Skin epidermis (tissue), 12 donors: ENCODE data around the gene PDLIM7.

Source experiments
- H3K27ac ChIP-seq, 21 experiments: fragments of 200-600 bp; sonication (generic) in 11 of 21; one replicate each; pipeline ENCODE4 v1.5.0; 2020; ENCODE audit warnings: mild to moderate bottlenecking in 3 of 21, inconsistent platforms in 2 of 21, moderate library complexity in 2 of 21
- H3K4me3 ChIP-seq, 7 experiments: fragments of 200-600 bp; sonication (generic) in 2 of 7; one replicate each; pipeline ENCODE4 v1.5.0; 2020; ENCODE audit warnings: inconsistent platforms in 2 of 7, mild to moderate bottlenecking in 2 of 7, moderate library complexity in 1 of 7

Gene PDLIM7

DNA sequence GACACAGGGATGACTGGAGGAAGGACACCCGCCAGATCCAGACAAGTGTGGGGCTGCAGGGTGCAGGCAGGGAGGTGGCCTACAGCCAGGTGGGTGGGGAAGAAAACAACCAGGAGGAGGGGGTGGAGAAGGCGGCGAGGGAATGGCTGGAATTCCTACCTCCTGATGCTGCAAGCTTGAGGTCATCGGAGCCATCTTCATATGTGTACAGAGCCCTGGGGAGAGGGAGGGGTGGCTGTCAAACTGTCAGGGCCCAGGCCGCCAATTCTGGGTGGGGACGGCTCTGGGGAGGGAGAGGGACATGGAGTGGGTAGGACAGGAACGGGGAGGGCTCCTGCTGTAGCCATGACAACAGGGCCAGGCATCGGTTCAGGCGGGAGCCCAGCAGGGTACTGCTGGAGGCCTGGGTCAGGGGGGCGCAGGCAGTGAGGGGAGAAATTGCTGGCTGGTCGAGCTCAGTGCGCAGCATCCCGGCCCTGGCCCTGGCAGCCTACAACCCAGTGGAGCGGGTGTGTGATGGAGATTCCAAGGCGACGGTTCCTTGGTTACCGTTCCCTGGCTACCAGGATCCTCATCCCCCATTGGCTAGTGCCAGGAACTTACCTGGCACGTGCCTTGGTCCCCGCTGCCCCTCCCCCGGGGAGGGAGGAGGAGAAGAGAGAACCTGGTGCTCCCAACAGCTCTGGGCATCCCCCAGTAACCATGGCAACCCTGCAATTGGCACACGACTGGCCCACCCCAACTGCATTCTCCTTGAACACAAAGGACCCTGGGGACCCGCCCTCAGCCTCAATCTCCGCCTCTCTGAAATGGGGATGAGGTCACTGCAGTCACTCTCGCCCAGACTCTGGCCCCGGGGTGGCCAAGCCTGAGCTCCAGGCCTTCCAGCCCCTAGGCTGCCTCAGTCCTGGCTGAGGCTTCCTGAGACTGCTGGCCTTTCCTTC is 28.4 kb downstream of the PDLIM7 start:
- no peak overlapping the region for H3K4me3 ChIP-seq
- peak overlapping the region in 6 of 21 experiments; percentile 6 to 71 (median 32) for H3K27ac ChIP-seq

DNA sequence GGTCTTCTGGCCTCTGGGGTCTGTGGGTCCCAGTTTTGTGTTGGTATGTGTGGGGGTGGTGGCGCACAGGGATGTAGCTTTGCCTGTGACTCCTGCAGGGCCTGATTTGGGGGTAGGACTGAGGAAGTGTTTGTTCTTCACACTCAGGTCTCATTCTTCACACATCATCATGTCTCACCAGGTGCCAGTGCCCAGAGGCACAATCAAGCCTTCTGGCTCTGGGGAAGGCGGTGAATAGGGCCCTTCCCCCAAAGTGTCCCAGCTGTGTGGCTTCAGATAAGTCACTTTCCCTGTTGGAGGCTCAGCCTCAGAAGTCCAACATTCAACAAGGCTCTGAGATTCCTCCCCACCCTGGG is 29.1 kb downstream of the PDLIM7 start:
- H3K4me3 ChIP-seq: no peak overlapping the region
- H3K27ac ChIP-seq: no peak overlapping the region

DNA sequence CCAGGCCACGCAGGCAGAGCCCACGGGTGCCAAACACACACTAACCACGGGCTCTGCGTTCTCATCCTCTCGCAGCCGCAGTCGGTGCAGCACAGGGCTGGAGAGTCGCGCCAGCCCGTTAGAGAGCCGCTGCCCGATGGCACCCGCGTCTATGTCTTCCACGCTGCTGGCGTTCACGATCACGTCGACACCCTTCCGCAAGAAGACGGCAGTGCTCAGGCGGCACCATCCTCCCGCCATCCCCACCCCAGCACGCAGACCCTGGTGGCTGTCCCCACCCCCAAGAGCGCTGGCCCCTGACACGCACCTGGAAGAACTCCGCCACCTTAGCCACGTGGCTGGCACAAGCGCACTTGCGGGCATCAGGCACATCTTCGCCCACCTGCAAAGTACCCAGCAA is 30.0 kb downstream of the PDLIM7 start:
- H3K27ac ChIP-seq: no peak overlapping the region

GRCh38 chr5:177466861-177467260 is 30.5 kb downstream of the PDLIM7 start:
- Histone ChIP-seq H3K27ac (no peak overlapping the region), H3K4me3 (no peak overlapping the region)

More for the DNA sequence above, 30.0 kb downstream of the PDLIM7 start:
- no peak overlapping the region for H3K4me3 ChIP-seq

DNA sequence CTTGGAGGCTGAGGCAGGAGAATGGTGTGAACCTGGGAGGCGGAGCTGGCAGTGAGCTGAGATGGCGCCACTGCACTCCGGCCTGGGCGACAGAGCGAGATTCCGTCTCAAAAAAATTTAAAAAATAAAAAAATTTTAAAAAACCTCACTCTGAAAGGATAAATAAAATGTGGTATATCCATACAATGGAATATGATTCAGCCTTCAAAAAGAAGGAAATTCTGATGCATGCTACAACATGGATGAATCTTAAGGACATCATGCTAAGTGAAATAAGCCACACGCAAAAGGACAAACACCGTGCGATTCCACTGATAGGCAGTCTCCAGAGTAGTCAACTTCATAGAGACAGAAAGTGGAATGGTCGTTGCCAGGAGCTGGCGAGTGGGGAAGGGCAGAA is 32.4 kb downstream of the PDLIM7 start:
- Histone ChIP-seq H3K4me3 (no peak overlapping the region), H3K27ac (no peak overlapping the region)

DNA sequence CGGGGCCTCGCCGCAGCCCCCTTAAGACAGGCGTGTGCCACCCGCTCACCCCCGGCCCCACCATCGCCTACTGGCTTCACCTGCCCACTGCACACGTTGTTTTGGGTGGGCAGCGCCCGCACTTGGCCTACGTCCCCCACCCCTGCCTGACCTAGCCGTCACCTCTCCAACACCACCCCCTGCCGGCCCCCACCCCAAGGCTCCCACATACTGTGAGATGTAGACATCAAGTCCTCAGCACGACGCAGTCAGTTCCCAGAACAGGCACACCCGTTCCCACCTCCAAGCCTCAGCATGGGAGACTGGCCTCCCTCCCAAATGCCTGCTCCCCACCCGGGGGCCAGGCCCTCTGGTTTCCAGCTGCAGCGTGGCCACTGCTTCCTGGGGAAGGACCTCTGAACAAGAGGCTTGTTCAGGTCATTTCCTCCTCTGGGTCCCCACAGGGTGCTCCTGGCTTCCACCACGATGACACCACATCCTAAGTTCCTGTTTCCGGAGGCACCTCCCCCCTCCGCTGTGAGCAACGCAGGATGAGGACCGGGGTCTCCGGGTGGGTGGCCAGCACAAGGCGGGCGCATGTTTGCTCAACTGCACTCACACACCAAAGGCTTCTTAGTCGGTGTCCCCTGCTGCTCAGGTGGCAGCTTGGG is 35.3 kb downstream of the PDLIM7 start:
- peak overlapping the region in 6 of 21 experiments; percentile 14 to 48 (median 34) for H3K27ac ChIP-seq
- H3K4me3 ChIP-seq: no peak overlapping the region

DNA sequence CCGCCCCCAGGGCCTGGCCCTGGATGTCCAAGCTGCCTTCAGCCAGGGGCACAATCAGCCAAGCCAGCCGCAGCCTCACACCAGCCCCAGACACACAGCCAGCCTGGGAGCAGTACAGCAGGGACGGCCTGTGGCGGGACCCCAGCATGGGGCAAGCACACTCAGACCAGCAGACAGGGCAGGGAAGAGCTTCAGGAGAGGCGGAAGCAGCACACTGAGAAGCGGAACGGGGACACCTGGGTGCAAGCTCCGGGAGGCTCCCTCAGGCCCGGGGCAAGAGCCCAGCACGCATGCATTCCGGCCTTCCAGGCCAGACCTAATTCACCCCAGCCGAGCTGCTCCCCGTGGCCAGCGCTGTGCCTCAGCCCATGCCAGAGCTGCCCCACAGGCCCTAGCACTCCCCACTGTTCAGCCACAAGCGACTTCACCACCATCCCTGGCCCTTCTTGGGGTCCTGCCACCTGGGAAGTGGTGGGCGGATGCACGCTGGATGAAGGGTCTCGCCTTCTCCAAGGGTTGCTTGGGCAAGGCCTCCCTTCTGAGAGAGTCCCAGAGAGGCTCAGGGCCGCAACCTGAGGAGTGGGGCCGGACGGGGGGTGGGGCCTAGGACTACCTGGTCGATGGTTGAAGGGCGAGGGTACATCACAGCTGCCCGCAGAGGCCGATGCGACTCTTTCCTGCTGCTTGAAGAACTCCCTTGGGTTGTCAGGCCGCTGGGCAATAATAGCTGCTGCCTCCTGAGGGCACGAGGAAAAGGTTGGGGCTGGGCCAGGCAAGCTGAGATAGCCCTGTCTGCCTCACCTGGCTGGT is 37.4 kb downstream of the PDLIM7 start:
- no peak overlapping the region for H3K4me3 ChIP-seq
- H3K27ac ChIP-seq: peak overlapping the region in 1 of 21 experiments; percentile 22

DNA sequence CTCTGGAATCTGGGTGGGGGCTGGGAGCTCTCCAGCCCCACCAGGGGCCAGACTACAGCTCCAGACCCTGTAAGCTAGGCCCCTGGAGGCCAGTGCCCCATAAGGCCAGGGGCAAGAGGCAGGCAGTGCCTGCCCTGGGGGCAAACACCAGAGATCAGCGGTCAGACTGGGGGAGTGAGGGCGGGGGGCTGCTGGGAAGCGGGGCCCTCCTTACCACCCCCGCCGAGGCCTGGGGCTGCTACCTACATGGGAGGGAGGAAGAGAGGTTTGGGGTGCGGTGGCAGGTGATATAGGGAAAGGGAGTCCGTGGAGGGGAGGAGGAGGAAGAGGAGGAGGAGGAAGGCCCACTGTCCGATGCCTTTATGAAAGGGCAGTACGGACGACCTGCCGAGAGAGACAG is 38.0 kb downstream of the PDLIM7 start:
- Histone ChIP-seq H3K27ac (peak overlapping the region in 1 of 21 experiments; percentile 22), H3K4me3 (no peak overlapping the region)

DNA sequence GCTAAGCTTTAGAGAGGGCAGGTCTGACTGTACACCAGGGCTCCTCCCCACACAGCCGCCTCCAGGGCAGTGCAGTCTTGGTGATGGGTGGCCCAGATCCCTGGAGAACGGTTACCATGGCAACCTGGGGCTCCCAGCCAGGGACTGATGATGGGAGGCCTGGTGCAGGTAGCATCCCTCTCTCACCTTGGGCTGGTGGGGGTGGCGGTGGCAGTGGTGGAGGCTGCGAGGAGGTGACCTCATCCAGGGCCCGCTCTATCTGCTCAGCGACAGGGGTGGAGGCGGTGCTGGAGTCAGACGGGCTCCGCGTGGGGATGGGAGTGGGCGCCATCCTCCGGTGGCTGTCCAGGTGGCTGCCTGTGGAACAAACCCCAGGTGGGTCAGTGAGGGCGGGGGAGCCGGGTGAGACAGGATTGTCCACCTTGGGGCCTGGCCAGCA is 38.5 kb downstream of the PDLIM7 start:
- H3K4me3 ChIP-seq: no peak overlapping the region
- H3K27ac ChIP-seq: no peak overlapping the region

DNA sequence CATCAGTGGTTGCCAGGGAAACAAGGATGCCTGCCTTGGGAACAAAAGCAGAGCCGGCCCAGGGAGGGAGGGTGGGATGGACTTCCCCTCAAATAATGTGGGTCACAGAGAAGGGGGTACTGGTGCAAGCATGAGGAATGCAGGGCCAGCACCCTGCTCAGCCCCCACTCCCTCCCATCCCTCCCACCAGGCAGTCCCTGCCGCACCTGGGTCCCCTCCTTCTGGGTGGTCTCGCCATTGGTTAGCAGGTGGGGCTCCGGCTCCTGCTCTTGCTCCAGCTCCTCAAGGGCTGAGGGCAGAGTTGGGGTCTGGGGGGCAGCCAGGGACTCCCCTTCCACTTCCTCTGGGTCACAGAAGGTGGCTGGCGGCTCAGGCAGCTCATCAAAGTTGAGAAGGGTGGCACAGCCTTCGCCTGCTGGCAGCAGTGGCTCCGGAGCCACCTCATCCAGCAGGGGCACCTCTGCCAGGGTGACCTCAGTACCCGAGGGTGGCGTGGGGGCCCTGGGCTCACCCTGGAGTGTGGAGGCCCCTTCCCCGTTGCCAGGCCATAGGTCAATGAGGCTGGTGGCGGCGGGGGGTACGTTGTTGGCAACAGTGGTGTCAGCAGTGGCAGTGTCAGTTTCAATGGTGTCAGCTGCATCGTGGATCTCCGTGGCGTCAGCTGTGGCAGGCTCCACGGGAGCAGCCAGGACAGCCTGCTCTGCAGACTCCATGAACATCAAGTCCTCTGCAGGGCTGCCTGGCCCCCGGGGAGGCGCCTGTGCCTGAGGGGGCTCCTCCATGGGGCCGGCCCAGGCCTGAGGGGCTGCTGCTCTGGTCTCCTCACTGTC is 39.3 kb downstream of the PDLIM7 start:
- H3K4me3 ChIP-seq: no peak overlapping the region
- H3K27ac ChIP-seq: peak overlapping the region in 2 of 21 experiments; percentile 2 to 31

- no peak overlapping the region for H3K4me3 ChIP-seq
- H3K27ac ChIP-seq: peak overlapping the region in 1 of 21 experiments; percentile 16
These were observed 40.2 kb downstream of the PDLIM7 start for GRCh38 chr5:177456976-177457851.

DNA sequence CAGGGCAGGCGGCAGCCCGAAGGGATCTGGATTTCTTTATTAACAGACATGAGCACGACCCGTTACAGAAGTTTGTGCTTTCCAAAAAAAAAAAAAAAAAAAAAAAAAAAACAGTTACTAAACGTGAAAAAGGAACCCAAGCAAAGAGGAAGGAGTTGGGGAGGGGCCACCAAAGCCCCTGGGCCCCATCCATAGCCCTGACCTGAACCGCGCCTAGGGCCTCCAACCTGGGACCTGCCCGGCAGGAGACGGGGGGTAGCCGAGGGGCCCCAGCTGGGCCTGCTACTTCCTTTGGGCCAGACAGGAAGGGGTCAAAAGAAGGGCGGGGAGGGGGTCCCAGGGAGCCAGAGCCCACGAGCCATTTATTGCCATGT is 40.8 kb downstream of the PDLIM7 start:
- Histone ChIP-seq H3K27ac (peak overlapping the region in 3 of 21 experiments; percentile 16 to 77 (median 72)), H3K4me3 (peak overlapping the region in 3 of 7 experiments; percentile 49 to 63 (median 62))

DNA sequence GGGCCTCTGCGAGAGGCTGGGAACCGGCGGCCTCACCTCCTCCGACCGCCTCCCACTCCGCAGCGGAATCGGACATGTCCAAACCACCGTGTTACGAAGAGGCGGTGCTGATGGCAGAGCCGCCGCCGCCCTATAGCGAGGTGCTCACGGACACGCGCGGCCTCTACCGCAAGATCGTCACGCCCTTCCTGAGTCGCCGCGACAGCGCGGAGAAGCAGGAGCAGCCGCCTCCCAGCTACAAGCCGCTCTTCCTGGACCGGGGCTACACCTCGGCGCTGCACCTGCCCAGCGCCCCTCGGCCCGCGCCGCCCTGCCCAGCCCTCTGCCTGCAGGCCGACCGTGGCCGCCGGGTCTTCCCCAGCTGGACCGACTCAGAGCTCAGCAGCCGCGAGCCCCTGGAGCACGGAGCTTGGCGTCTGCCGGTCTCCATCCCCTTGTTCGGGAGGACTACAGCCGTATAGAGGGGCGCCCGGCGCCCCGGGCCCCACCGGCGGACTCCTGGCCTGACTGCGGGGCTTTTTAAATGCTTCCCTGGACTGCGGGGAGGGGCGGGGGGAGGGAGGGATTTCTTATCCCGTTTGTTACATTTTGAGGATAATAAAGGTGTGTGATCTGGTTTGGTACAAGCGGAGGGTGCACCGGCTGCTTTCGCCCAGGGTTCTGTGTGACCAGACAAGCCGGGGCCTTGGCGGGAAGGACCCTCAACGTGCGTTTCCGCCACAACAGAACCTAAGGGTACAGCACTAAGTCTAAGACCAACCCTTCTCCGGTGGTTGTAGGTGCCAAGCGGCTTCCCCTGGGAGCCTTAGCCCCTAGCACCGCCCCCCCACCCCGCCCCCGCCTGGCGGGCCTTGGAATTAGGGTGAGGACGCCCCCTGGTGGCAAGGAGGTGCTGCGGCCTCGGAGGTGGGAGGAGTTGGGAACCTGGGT is 41.5 kb downstream of the PDLIM7 start:
- Histone ChIP-seq H3K27ac (peak overlapping the region in 20 of 21 experiments; percentile 18 to 88 (median 68)), H3K4me3 (peak overlapping the region; percentile 49 to 63 (median 58))

GRCh38 chr5:177455036-177455660 is 42.3 kb downstream of the PDLIM7 start:
- H3K27ac ChIP-seq: peak overlapping the region in 20 of 21 experiments; percentile 18 to 88 (median 68)
- peak overlapping the region; percentile 49 to 63 (median 58) for H3K4me3 ChIP-seq

- Histone ChIP-seq H3K4me3 (peak overlapping the region; percentile 49 to 63 (median 58)), H3K27ac (peak overlapping the region in 19 of 21 experiments; percentile 22 to 88 (median 72))
These were observed 42.9 kb downstream of the PDLIM7 start for GRCh38 chr5:177454397-177455035.

- H3K27ac ChIP-seq: peak overlapping the region in 18 of 21 experiments; percentile 22 to 88 (median 72)
- H3K4me3 ChIP-seq: peak overlapping the region; percentile 49 to 63 (median 58)
These were observed 43.5 kb downstream of the PDLIM7 start for GRCh38 chr5:177453852-177454396.
